Subcutaneous adipose tissue (tissue), 4 donors: ENCODE results near the gene HSP90AA1. TPM values are rescaled to one million over a fixed set of nuclear protein-coding genes. Genes with fewer than 3 reads are reported as not detected.

Experiments used
- CTCF ChIP-seq: fragments of 450-650 bp; IDR thresholded peaks from one replicate; pipeline ENCODE4 v1.5.1; 2016; ENCODE audit warnings: low read depth, mild to moderate bottlenecking, control low read depth, antibody characterized with exemption, moderate library complexity
- total RNA-seq, 4 donors: library from RNA; depleted of rRNA; stranded (reverse); fragments of >200 nt; gene quantifications; one replicate each; pipeline ENCODE4 v1.1.0, GENCODE V29; 2016

Gene HSP90AA1
- total RNA-seq: 100 to 1,000 TPM; 357 to 925 (median 530) TPM

GRCh38 chr14:102086972-102087761, at the start of gene HSP90AA1:
HSP90AA1 (minus strand) TSS chr14:102087044; CDS start chr14:102086378, 666 bp downstream.
- no peak for TF ChIP-seq CTCF

- TF ChIP-seq CTCF: no peak
These were observed 44.9 kb upstream of the HSP90AA1 start for GRCh38 chr14:102131741-102132140.

GRCh38 chr14:102126807-102127455, 40.1 kb upstream of the HSP90AA1 start:
- TF ChIP-seq CTCF: no peak

GRCh38 chr14:102125546-102125945, 38.7 kb upstream of the HSP90AA1 start:
- no peak for TF ChIP-seq CTCF

GRCh38 chr14:102124419-102124818, 37.6 kb upstream of the HSP90AA1 start:
- no peak for TF ChIP-seq CTCF

GRCh38 chr14:102121567-102121966, 34.7 kb upstream of the HSP90AA1 start:
- no peak for TF ChIP-seq CTCF

- TF ChIP-seq CTCF: no peak
These were observed 34.0 kb upstream of the HSP90AA1 start for GRCh38 chr14:102120888-102121287.
